ENCODE data around the gene LCN6. TPM values are rescaled to one million over a fixed set of nuclear protein-coding genes. Genes with fewer than 3 reads are reported as not detected.

The LCN6 gene
- total and polyA plus RNA-seq, 2 of the 13 experiments (the other 11 are each of a cell fraction or from before 2014, with no cell fraction given) = not detected

DNA sequence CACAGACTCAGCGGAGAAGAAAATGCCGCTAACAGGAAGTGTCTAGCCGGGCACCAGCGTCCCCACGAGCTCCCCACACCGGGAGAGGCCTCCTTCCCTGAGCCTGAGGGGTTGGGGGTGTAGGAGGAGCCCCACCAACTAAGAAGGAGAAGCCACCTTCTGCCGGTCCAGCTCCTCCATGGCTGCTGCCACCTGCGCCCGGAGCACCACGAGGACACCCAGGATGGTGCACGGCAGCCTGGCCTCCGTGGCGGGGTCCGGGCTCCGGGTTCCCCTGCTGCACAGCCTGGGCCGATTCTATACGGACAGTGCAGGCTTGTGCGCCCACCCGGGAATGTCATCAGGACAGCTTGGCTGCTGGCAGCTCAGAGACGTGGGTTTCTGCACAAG, 9.4 kb upstream of the LCN6 start:
- Histone ChIP-seq H3K27me3 (ENCODE audit: control insufficient read depth in 1 of 2, insufficient read depth in 2 of 2, low read length in 2 of 2) (peaks cover 7 to 37% of the 10 kb centered on the region in 2 experiments; a peak in 3 of 5 replicates), H3K79me2 (ENCODE audit: insufficient read depth, low read length) (no peaks in the 10 kb centered on the region), H3K27ac (ENCODE audit: extremely low read length, insufficient read depth, low read length) (no peak overlapping the region), H3K9ac (ENCODE audit: insufficient read depth, low read depth, low read length) (no peak overlapping the region), H3K9me3 (ENCODE audit: low read length) (no peaks in the 10 kb centered on the region), H3K4me1 (ENCODE audit: insufficient read depth, low read length) (peaks cover 37% of the 10 kb centered on the region), H3K4me2 (ENCODE audit: low read depth, low read length) (no peak overlapping the region), H3K36me3 (replicated peaks in 1 of 2; ENCODE audit: control insufficient read depth in 1 of 2, insufficient read depth in 2 of 2, low read length in 2 of 2) (no peaks in the 10 kb centered on the region), H2AFZ (ENCODE audit: low read length) (no peak overlapping the region), H3K4me3 (replicated peaks in 1 of 3; ENCODE audit: insufficient read depth in 1 of 3, low read depth in 2 of 3, low read length in 3 of 3) (no peak overlapping the region), H4K20me1 (ENCODE audit: insufficient read depth, low read length) (no peaks in the 10 kb centered on the region)
- FAIRE-seq (no peak), ATAC-seq (no peak), DNase-seq (ENCODE audit: low spot score) (no peak)
- POLR2A ChIA-PET = interaction anchor here (1.4 to 1.5 kb wide), 2 partner anchors 20 to 28 kb away, joined by 3 read pairs; no protein-coding TSS in a partner anchor
- 49% methylated on average over 8 of the region's 20 CpGs for WGBS (ENCODE audit: low lambda C conversion rate)
- in situ Hi-C loops (cut with HindIII; ENCODE audit: extremely low pct_ligation_motif_present, low pct_unique_long_range_greater_than_20kb) = no loop called here
- BruUV-seq (replicated peaks) = no TSS peak
- CTCF ChIA-PET (ENCODE audit: low intra/inter-chr PET ratio, low total read pairs) = no interaction called here
- no peak for TF ChIP-seq HNRNPL (IDR thresholded peaks at IDR 0.05; ENCODE audit: low read depth, low read length)
- TF ChIP-seq POLR2G (IDR thresholded peaks at IDR 0.05; ENCODE audit: low read depth, low read length) = no peak
- TF ChIP-seq ZKSCAN5 (CRISPR knock-in tag; IDR thresholded peaks at IDR 0.05) = no peak
- intact Hi-C loops (cut with micrococcal nuclease; ENCODE audit: unreplicated experiment) = loop anchor here (1.0 kb wide), 1 partner anchor 27 kb away; no protein-coding TSS in a partner anchor

DNA sequence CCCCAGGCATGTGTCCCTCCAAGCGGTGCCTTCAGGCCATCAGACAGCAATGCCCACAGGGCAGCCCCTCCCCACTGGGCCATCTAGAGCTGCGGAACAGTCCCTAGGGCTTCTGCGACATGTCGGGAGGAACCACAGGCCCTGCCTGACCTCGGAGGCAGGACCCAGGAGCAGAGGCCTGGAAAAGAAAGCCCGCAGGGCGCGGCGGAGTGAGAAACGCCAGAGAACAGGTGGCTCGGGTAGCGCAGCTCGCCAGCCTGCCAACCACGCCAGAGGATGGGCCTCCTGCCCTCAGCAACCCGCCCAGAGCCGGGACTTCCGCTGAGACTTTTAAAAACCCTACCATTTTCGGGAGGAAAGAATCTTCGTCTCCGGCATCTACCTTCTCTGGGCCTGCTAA, 9.0 kb upstream of the LCN6 start:
- POLR2A ChIA-PET = interaction anchor here (1.4 to 1.5 kb wide), 2 partner anchors 21 to 27 kb away, joined by 3 read pairs; no protein-coding TSS in a partner anchor
- no peak overlapping the region for H2AFZ ChIP-seq (ENCODE audit: low read length)
- 62% methylated on average over 14 of the region's 20 CpGs for WGBS (ENCODE audit: low lambda C conversion rate)
- H3K27me3 ChIP-seq (ENCODE audit: control insufficient read depth in 1 of 2, insufficient read depth in 2 of 2, low read length in 2 of 2) = peaks cover 7 to 38% of the 10 kb centered on the region in 2 experiments; a peak in 4 of 5 replicates
- no peak overlapping the region for H3K9ac ChIP-seq (ENCODE audit: insufficient read depth, low read depth, low read length)
- no peak for ATAC-seq
- FAIRE-seq = no peak
- peaks cover 2% of the 10 kb centered on the region; the same call in 1 of the 2 replicates for H3K9me3 ChIP-seq (ENCODE audit: low read length)
- DNase-seq (ENCODE audit: low spot score) = no peak
- H3K79me2 ChIP-seq (ENCODE audit: insufficient read depth, low read length) = no peaks in the 10 kb centered on the region
- H3K4me1 ChIP-seq (ENCODE audit: insufficient read depth, low read length) = peaks cover 33% of the 10 kb centered on the region
- no peaks in the 10 kb centered on the region for H3K36me3 ChIP-seq (replicated peaks in 1 of 2; ENCODE audit: control insufficient read depth in 1 of 2, insufficient read depth in 2 of 2, low read length in 2 of 2)
- in situ Hi-C loops (cut with HindIII; ENCODE audit: extremely low pct_ligation_motif_present, low pct_unique_long_range_greater_than_20kb) (no loop called here), intact Hi-C loops (cut with micrococcal nuclease; ENCODE audit: unreplicated experiment) (no loop called here)
- CTCF ChIA-PET (ENCODE audit: low intra/inter-chr PET ratio, low total read pairs) = no interaction called here
- BruUV-seq (replicated peaks) = no TSS peak
- no peak overlapping the region for H3K4me2 ChIP-seq (ENCODE audit: low read depth, low read length)
- H3K4me3 ChIP-seq (replicated peaks in 1 of 3; ENCODE audit: insufficient read depth in 1 of 3, low read depth in 2 of 3, low read length in 3 of 3) = no peak overlapping the region
- no peaks in the 10 kb centered on the region for H4K20me1 ChIP-seq (ENCODE audit: insufficient read depth, low read length)
- no peak for TF ChIP-seq ZNF761 (CRISPR knock-in tag; conservative IDR thresholded peaks at IDR 0.05)
- TF ChIP-seq FOXM1 (CRISPR knock-in tag; IDR thresholded peaks at IDR 0.05) = no peak
- TF ChIP-seq, protein P1, sequence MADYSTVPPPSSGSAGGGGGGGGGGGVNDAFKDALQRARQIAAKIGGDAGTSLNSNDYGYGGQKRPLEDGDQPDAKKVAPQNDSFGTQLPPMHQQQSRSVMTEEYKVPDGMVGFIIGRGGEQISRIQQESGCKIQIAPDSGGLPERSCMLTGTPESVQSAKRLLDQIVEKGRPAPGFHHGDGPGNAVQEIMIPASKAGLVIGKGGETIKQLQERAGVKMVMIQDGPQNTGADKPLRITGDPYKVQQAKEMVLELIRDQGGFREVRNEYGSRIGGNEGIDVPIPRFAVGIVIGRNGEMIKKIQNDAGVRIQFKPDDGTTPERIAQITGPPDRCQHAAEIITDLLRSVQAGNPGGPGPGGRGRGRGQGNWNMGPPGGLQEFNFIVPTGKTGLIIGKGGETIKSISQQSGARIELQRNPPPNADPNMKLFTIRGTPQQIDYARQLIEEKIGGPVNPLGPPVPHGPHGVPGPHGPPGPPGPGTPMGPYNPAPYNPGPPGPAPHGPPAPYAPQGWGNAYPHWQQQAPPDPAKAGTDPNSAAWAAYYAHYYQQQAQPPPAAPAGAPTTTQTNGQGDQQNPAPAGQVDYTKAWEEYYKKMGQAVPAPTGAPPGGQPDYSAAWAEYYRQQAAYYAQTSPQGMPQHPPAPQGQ (CRISPR knock-in tag; IDR thresholded peaks at IDR 0.05; ENCODE audit: borderline replicate concordance) = no peak
- no peak for TF ChIP-seq ZBTB1 (CRISPR knock-in tag; IDR thresholded peaks at IDR 0.05; ENCODE audit: borderline replicate concordance)
- TF ChIP-seq ZNF543 (CRISPR knock-in tag; IDR thresholded peaks at IDR 0.05) = no peak
- TF ChIP-seq ARNTL (CRISPR knock-in tag; IDR thresholded peaks at IDR 0.05) = no peak
- no peak for TF ChIP-seq ZFP37 (CRISPR knock-in tag; IDR thresholded peaks at IDR 0.05; ENCODE audit: borderline replicate concordance)
- TF ChIP-seq ZNF354B (CRISPR knock-in tag; IDR thresholded peaks at IDR 0.05) = no peak
- TF ChIP-seq KLF6 (CRISPR knock-in tag; IDR thresholded peaks at IDR 0.05) = no peak
- H3K27ac ChIP-seq (ENCODE audit: extremely low read length, insufficient read depth, low read length) = no peak overlapping the region
